Midbrain (tissue), 1 donor: ENCODE measurements around the gene CUBN.

ENCODE experiments used
- DNase-seq: peaks from one replicate; lab custom pipeline; 2025; lab: John Stamatoyannopoulos, UW

Gene CUBN

GRCh38 chr10:17129741-17130140 lies at the start of gene CUBN:
Gene CUBN, minus strand, starts transcription at chr10:17129811. Its CDS starts 46 bp downstream, at chr10:17129765.
- DNase-seq, result no peak

GRCh38 chr10:17179002-17179401 lies 49.4 kb upstream of the CUBN start:
- DNase-seq, result no peak

- no peak for DNase-seq
These were observed 48.4 kb upstream of the CUBN start for GRCh38 chr10:17178006-17178405.

GRCh38 chr10:17177014-17177413 lies 47.4 kb upstream of the CUBN start:
- no peak for DNase-seq

- DNase-seq, result no peak
These were observed 46.5 kb upstream of the CUBN start for GRCh38 chr10:17176091-17176490.

- DNase-seq, result no peak
These were observed 45.9 kb upstream of the CUBN start for GRCh38 chr10:17175551-17175950.

- no peak for DNase-seq
These were observed 45.0 kb upstream of the CUBN start for GRCh38 chr10:17174626-17175025.

GRCh38 chr10:17171141-17171641 lies 41.6 kb upstream of the CUBN start:
- no peak for DNase-seq

GRCh38 chr10:17169803-17170202 lies 40.2 kb upstream of the CUBN start:
- DNase-seq, result no peak

GRCh38 chr10:17166699-17167098 lies 37.1 kb upstream of the CUBN start:
- no peak for DNase-seq

- no peak for DNase-seq
These were observed 33.2 kb upstream of the CUBN start for GRCh38 chr10:17162828-17163227.

- no peak for DNase-seq
These were observed 32.2 kb upstream of the CUBN start for GRCh38 chr10:17161775-17162174.

- no peak for DNase-seq
These were observed 27.4 kb upstream of the CUBN start for GRCh38 chr10:17157024-17157423.

GRCh38 chr10:17155826-17156225 lies 26.2 kb upstream of the CUBN start:
- no peak for DNase-seq

GRCh38 chr10:17154116-17154515 lies 24.5 kb upstream of the CUBN start:
- no peak for DNase-seq

- no peak for DNase-seq
These were observed 23.7 kb upstream of the CUBN start for GRCh38 chr10:17153321-17153720.

- DNase-seq, result no peak
These were observed 22.1 kb upstream of the CUBN start for GRCh38 chr10:17151716-17152115.

- DNase-seq, result no peak
These were observed 18.4 kb upstream of the CUBN start for GRCh38 chr10:17147884-17148489.

GRCh38 chr10:17146892-17147291 lies 17.3 kb upstream of the CUBN start:
- no peak for DNase-seq

GRCh38 chr10:17145239-17145638 lies 15.6 kb upstream of the CUBN start:
- DNase-seq, result no peak

GRCh38 chr10:17144757-17145156 lies 15.1 kb upstream of the CUBN start:
- no peak for DNase-seq

GRCh38 chr10:17144032-17144431 lies 14.4 kb upstream of the CUBN start:
- DNase-seq, result no peak

- no peak for DNase-seq
These were observed 13.6 kb upstream of the CUBN start for GRCh38 chr10:17143055-17143690.
